Measurements from ENCODE around the gene UNC13B.
"Not testable (repeated sequence)": the region's sequence is repeated elsewhere in the genome, so short reads cannot be mapped to it uniquely, and the experiment has no call there.

Gene UNC13B

DNA sequence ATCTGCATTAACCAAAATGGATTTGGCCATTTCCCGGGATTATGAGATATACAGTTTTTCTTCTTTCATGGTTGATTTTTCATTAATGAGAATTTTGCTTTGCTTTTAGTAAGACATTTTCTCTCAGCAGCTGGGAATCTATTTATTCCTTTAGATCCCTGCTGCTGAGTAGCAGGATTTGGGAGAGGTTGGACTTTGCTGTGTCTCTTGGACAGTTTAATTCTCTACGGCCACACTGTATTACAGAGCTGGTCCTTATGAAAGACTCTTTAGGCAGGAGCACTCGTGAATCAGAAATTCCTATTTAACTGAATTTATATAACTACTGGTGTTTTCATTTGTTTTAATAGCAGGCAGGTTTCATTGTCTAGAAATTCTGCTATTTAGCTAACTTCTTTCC lies 1.6 kb downstream of the UNC13B start:
- Histone ChIP-seq H3K27ac (ENCODE audit: low read length) (no peak overlapping the region), H3K27me3 (ENCODE audit: control insufficient read depth, insufficient read depth, low read length) (no peaks in the 10 kb centered on the region), H3K4me1 (ENCODE audit: control insufficient read depth, insufficient read depth, low read length) (no peaks in the 10 kb centered on the region; the same call in 1 of the 2 replicates), H3K36me3 (ENCODE audit: control insufficient read depth, insufficient read depth, low read length) (no peaks in the 10 kb centered on the region), H3K9me3 (ENCODE audit: control insufficient read depth, insufficient read depth, low read length) (no peaks in the 10 kb centered on the region), H3K4me3 (ENCODE audit: low read length) (no peak overlapping the region)
- DNase-seq (ENCODE audit: low read depth, low spot score), result no peak
- no CpG with 5 or more reads among the region's 3 CpGs for WGBS (ENCODE audit: insufficient coverage, insufficient read length)

DNA sequence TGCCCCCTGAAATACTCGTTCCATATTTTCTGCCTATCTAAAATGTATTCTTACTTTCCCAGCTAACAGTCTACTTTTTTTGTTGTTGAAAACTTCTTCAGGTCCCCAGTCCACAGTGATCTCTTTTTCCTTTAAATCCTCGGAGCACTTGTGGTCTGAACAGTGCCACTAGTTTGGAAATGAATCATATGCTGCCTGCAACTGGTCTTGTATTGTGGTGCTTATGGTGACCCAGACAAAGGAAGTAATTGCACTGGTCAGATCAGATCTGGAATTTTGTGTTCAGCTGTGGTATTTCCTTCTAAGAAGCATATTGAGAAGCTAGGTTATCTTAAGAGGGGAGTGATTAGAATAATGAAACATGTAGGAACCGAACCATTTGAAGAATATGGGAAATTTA lies 2.9 kb downstream of the UNC13B start:
- Histone ChIP-seq H3K36me3 (ENCODE audit: control insufficient read depth, insufficient read depth, low read length) (no peaks in the 10 kb centered on the region), H3K27ac (ENCODE audit: low read length) (no peak overlapping the region), H3K27me3 (ENCODE audit: control insufficient read depth, insufficient read depth, low read length) (no peaks in the 10 kb centered on the region), H3K4me3 (ENCODE audit: low read length) (no peak overlapping the region), H3K9me3 (ENCODE audit: control insufficient read depth, insufficient read depth, low read length) (no peaks in the 10 kb centered on the region), H3K4me1 (ENCODE audit: control insufficient read depth, insufficient read depth, low read length) (no peaks in the 10 kb centered on the region; the same call in 1 of the 2 replicates)
- DNase-seq (ENCODE audit: low read depth, low spot score), result no peak
- no CpG with 5 or more reads among the region's 3 CpGs for WGBS (ENCODE audit: insufficient coverage, insufficient read length)

DNA sequence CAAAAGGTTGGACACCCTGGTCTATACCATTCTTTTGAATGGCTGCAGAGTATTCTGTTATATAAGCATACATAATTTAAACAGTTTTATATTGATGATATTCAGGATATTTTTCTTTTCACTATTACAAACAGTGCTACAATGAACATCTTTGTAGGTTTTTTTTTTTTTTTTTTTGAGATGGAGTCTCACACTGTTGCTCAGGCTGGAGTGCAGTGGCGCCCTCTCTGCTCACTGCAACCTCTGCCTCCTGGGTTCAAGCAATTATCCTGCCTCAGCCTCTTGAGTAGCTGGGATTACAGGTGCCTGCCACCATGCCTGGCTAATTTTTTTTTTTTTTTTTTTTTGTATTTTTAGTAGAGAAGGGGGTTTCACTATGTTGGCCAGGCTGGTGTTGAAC lies 5.6 kb downstream of the UNC13B start:
- not testable (repeated sequence) for DNase-seq (ENCODE audit: low read depth, low spot score); H3K27ac ChIP-seq (ENCODE audit: low read length); H3K36me3 ChIP-seq (ENCODE audit: control insufficient read depth, insufficient read depth, low read length); H3K4me3 ChIP-seq (ENCODE audit: low read length); H3K9me3 ChIP-seq (ENCODE audit: control insufficient read depth, insufficient read depth, low read length); H3K27me3 ChIP-seq (ENCODE audit: control insufficient read depth, insufficient read depth, low read length); H3K4me1 ChIP-seq (ENCODE audit: control insufficient read depth, insufficient read depth, low read length)
- WGBS (ENCODE audit: insufficient coverage, insufficient read length), result no CpG with 5 or more reads among the region's 1 CpG

DNA sequence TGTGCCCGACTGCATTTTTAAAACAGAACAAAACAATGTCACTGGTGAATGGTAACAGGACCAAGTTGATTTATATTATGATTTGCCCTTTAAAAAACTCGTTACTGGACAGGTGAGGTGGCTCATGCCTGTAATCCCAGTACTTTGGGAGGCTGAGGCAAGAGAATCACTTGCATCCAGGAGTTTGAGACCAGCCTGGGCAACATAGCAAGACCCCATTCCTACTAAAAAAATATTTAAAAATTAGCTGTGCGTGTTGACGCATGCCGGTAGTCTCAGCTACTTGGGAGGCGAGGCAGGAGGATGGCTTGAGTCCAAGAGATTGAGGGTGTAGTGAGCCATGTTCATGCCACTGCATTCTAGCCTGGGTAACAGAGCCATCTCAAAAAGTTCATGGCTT lies 7.2 kb downstream of the UNC13B start:
- DNase-seq (ENCODE audit: low read depth, low spot score), result no peak
- no peak overlapping the region for H3K27ac ChIP-seq (ENCODE audit: low read length)
- WGBS (ENCODE audit: insufficient coverage, insufficient read length), result no CpG with 5 or more reads among the region's 6 CpGs
- no peaks in the 10 kb centered on the region for H3K36me3 ChIP-seq (ENCODE audit: control insufficient read depth, insufficient read depth, low read length)
- H3K27me3 ChIP-seq (ENCODE audit: control insufficient read depth, insufficient read depth, low read length), result no peaks in the 10 kb centered on the region
- H3K4me1 ChIP-seq (ENCODE audit: control insufficient read depth, insufficient read depth, low read length), result no peaks in the 10 kb centered on the region
- no peak overlapping the region for H3K4me3 ChIP-seq (ENCODE audit: low read length)
- H3K9me3 ChIP-seq (ENCODE audit: control insufficient read depth, insufficient read depth, low read length), result no peaks in the 10 kb centered on the region

DNA sequence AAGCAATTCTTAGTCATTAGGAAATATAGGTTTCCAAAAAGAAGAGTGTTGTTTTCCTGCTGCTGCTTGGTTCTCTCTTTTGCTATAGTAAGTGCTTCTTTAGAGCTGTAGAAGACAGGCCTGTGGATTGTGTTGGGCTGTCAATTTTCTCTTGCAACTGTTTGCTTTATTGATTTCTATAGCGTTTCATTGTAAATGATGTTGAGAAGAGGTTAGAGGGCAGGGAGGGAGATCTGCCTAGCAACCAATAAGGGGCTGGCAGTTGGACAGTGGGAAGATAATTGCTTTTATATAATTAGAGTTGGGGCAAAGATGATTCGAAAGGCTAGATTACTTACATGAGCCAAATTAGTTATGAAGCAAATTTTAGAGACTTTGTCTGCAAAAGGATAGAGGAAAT lies 11.1 kb downstream of the UNC13B start:
- DNase-seq (ENCODE audit: low read depth, low spot score), result no peak
- Histone ChIP-seq H3K27me3 (ENCODE audit: control insufficient read depth, insufficient read depth, low read length) (no peaks in the 10 kb centered on the region), H3K27ac (ENCODE audit: low read length) (no peak overlapping the region), H3K4me1 (ENCODE audit: control insufficient read depth, insufficient read depth, low read length) (no peaks in the 10 kb centered on the region), H3K36me3 (ENCODE audit: control insufficient read depth, insufficient read depth, low read length) (no peaks in the 10 kb centered on the region), H3K4me3 (ENCODE audit: low read length) (no peak overlapping the region), H3K9me3 (ENCODE audit: control insufficient read depth, insufficient read depth, low read length) (no peaks in the 10 kb centered on the region)
- no CpG with 5 or more reads among the region's 2 CpGs for WGBS (ENCODE audit: insufficient coverage, insufficient read length)

DNA sequence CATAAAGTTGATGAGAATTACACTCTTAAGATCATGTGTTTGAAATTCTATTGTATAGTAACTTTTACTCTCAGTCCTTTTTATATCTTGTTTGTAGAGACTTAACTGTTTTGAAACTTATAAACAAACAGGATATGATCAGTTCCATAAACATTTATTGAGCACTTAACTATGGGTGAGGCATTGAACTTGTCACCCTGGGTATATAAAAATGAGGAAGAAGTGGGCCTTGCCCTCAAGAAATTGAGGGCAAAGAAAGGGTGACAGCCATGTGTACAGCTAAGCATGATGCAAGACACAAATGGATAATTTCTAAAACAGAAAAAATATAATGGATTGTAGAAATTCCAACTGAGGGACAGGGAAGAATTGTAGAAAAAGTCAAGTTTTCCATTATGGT lies 15.7 kb downstream of the UNC13B start:
- H3K9me3 ChIP-seq (ENCODE audit: control insufficient read depth, insufficient read depth, low read length), result peaks cover 1% of the 10 kb centered on the region; the same call in 1 of the 2 replicates
- H3K4me3 ChIP-seq (ENCODE audit: low read length), result no peak overlapping the region
- no peak for DNase-seq (ENCODE audit: low read depth, low spot score)
- H3K27ac ChIP-seq (ENCODE audit: low read length), result no peak overlapping the region
- H3K36me3 ChIP-seq (ENCODE audit: control insufficient read depth, insufficient read depth, low read length), result no peaks in the 10 kb centered on the region
- no peaks in the 10 kb centered on the region for H3K4me1 ChIP-seq (ENCODE audit: control insufficient read depth, insufficient read depth, low read length)
- no peaks in the 10 kb centered on the region for H3K27me3 ChIP-seq (ENCODE audit: control insufficient read depth, insufficient read depth, low read length)

DNA sequence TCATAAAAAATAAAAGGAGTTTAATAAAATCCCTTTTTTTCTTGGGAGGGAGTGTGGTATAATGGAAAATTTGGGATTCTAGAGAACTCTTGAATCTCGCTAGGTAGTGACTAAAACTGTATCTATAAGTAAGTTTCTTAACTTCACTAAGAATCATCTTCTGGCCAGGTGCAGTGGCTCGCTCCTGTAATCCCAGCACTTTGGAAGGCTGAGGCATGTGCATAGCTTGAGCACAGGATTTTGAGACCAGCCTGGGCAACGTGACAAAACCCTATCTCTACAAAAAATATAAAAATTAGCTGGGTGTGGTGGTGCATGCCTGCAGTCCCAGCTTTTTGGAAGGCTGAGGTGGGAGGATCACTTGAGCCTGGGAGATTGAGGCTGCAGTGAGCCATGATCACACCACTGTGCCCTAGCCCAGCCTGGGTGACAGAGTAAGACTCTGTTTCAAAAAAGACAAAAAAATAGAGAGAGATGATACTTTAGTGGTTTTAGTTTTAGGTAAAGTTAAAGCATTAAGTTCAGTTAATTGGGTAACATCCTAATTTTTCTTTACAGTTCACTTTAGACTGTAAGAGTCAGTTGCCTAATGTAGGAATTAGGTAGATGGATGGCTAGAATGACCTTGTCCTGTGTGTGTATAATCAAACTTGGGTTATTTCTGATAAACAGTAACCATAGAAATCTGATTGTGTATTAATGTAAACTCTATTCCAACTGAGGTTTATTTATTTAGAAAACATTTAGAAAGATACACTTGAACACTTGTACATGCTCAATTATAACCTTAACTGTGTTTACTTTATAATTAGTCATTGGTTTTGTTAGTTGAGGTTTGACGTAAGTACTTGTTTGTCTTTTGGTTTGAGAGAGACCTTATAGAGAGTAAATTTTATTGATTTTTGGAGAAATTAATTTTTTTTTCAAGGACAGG lies 17.8 kb downstream of the UNC13B start:
- 100% methylated on average over 1 of the region's 4 CpGs for WGBS (ENCODE audit: insufficient coverage, insufficient read length)
- H3K4me3 ChIP-seq (ENCODE audit: low read length), result no peak overlapping the region
- DNase-seq (ENCODE audit: low read depth, low spot score), result no peak
- no peaks in the 10 kb centered on the region for H3K36me3 ChIP-seq (ENCODE audit: control insufficient read depth, insufficient read depth, low read length)
- no peaks in the 10 kb centered on the region for H3K4me1 ChIP-seq (ENCODE audit: control insufficient read depth, insufficient read depth, low read length)
- H3K27me3 ChIP-seq (ENCODE audit: control insufficient read depth, insufficient read depth, low read length), result no peaks in the 10 kb centered on the region
- no peak overlapping the region for H3K27ac ChIP-seq (ENCODE audit: low read length)
- peaks cover 3% of the 10 kb centered on the region; the same call in 1 of the 2 replicates for H3K9me3 ChIP-seq (ENCODE audit: control insufficient read depth, insufficient read depth, low read length)

DNA sequence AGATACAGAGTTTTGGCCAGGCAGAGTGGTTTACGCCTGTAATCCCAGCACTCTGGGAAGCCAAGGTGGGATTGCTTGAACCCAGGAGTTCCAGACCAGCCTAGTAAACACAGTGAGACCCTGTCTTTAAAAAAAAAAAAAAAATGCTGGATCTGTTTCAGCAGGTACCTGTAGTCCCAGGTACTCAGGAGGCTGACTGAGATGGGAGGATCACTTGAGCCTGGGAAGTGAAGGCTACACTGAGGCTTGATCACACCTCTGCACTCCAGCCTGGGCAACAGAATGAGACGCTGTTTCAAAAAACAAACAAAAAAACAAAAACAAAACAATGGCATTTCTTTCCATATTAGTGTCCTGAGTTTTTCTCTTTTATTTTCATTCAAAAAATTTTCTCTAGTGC lies 19.0 kb downstream of the UNC13B start:
- Histone ChIP-seq H3K27ac (ENCODE audit: low read length) (no peak overlapping the region), H3K27me3 (ENCODE audit: control insufficient read depth, insufficient read depth, low read length) (no peaks in the 10 kb centered on the region), H3K9me3 (ENCODE audit: control insufficient read depth, insufficient read depth, low read length) (peaks cover 3% of the 10 kb centered on the region; the same call in 1 of the 2 replicates), H3K36me3 (ENCODE audit: control insufficient read depth, insufficient read depth, low read length) (no peaks in the 10 kb centered on the region), H3K4me3 (ENCODE audit: low read length) (no peak overlapping the region), H3K4me1 (ENCODE audit: control insufficient read depth, insufficient read depth, low read length) (no peaks in the 10 kb centered on the region)
- no peak for DNase-seq (ENCODE audit: low read depth, low spot score)
- no CpG with 5 or more reads among the region's 2 CpGs for WGBS (ENCODE audit: insufficient coverage, insufficient read length)

DNA sequence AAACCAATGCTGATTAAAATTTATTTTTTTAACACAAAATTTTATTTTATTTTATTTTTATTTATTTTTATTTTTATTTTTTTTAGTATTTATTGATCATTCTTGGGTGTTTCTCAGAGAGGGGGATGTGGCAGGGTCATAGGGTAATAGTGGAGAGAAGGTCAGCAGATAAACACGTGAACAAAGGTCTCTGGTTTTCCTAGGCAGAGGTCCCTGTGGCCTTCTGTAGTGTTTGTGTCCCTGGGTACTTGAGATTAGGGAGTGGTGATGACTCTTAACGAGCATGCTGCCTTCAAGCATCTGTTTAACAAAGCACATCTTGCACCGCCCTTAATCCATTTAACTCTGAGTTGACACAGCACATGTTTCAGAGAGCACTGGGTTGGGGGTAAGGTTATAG lies 20.6 kb downstream of the UNC13B start:
- H3K4me3 ChIP-seq (ENCODE audit: low read length); H3K36me3 ChIP-seq (ENCODE audit: control insufficient read depth, insufficient read depth, low read length); DNase-seq (ENCODE audit: low read depth, low spot score); H3K4me1 ChIP-seq (ENCODE audit: control insufficient read depth, insufficient read depth, low read length); H3K9me3 ChIP-seq (ENCODE audit: control insufficient read depth, insufficient read depth, low read length); H3K27me3 ChIP-seq (ENCODE audit: control insufficient read depth, insufficient read depth, low read length); H3K27ac ChIP-seq (ENCODE audit: low read length): not testable (repeated sequence)
- no CpG with 5 or more reads among the region's 3 CpGs for WGBS (ENCODE audit: insufficient coverage, insufficient read length)

DNA sequence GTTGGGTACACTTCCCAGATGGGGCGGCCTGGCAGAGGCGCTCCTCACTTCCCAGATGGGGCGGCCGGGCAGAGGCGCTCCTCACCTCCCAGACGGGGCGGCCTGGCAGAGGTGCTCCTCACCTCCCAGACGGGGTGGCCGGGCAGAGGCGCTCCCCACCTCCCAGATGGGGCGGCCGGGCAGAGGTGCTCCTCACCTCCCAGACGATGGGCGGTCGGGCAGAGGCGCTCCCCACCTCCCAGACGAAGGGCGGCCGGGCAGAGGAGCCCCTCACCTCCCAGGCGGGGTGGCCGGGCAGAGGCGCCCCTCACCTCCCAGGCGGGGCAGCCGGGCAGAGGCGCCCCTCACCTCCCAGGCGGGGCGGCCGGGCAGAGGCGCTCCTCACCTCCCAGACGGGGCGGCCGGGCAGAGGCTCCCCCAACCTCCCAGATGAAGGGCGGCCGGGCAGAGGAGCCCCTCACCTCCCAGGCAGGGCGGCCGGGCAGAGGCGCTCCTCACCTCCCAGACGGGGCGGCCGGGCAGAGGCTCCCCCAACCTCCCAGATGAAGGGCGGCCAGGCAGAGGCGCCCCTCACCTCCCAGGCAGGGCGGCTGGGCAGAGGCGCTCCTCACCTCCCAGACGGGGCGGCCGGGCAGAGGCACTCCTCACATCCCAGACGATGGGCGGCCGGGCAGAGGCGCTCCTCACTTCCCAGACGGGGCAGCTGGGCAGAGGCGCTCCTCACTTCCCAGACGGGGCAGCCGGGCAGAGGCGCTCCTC lies 21.4 kb downstream of the UNC13B start:
- not testable (repeated sequence) for H3K4me3 ChIP-seq (ENCODE audit: low read length); H3K36me3 ChIP-seq (ENCODE audit: control insufficient read depth, insufficient read depth, low read length); H3K4me1 ChIP-seq (ENCODE audit: control insufficient read depth, insufficient read depth, low read length); H3K27ac ChIP-seq (ENCODE audit: low read length); DNase-seq (ENCODE audit: low read depth, low spot score); H3K27me3 ChIP-seq (ENCODE audit: control insufficient read depth, insufficient read depth, low read length); H3K9me3 ChIP-seq (ENCODE audit: control insufficient read depth, insufficient read depth, low read length)
- WGBS (ENCODE audit: insufficient coverage, insufficient read length), result no CpG with 5 or more reads among the region's 56 CpGs
